Measurements from ENCODE around the gene SNED1. TPM values are rescaled to one million over a fixed set of nuclear protein-coding genes. Genes with fewer than 3 reads are reported as not detected.

Gene SNED1
- total RNA-seq, 4 donors from 2014 or later, result 16.4 to 56.2 (median 43.5) TPM

DNA sequence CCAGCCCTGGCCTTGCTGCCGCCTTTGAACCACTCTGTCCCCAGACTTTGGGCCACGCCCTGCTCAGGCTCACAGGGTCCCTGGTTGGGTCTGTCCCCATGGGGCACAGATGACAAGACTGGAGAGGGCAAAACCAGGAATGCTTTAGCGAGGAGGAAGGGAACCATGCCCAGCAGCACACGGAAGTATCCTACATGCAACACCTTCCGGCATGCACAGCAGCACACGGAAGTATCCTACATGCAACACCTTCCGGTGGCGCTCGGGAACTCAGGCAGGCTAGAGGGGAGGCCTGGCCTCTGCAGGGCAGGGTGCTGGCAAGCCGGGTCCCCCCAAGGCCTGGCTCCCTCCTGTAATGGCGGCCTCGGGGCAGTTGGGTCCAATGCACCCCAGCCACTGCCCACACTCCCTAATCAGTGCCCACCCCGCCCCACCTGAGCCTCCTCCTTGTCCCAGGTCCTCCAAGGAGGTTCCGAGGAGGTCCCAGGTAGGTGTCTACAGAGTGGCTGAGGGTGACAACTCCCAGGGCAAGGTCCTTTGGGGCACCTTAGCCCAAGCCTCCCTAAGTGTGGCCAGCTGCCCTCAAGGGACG, 33.6 kb upstream of the SNED1 start:
- peak in 1 of 2 donors; percentile 6 for DNase-seq
- intact Hi-C loops (cut with DNase I; ENCODE audit: low total_unique reads) (no loop called here), in situ Hi-C loops (cut with MboI; ENCODE audit: low sequenced_read_pairs in 4 of 4) (no loop called here)
- Histone ChIP-seq H3K4me1 (no peaks in the 10 kb centered on the region), H3K27me3 (no peaks in the 10 kb centered on the region), H3K27ac (no peak overlapping the region), H3K4me3 (no peak overlapping the region), H3K36me3 (no peaks in the 10 kb centered on the region), H3K9me3 (no peaks in the 10 kb centered on the region)
- TF ChIP-seq, protein P1, sequence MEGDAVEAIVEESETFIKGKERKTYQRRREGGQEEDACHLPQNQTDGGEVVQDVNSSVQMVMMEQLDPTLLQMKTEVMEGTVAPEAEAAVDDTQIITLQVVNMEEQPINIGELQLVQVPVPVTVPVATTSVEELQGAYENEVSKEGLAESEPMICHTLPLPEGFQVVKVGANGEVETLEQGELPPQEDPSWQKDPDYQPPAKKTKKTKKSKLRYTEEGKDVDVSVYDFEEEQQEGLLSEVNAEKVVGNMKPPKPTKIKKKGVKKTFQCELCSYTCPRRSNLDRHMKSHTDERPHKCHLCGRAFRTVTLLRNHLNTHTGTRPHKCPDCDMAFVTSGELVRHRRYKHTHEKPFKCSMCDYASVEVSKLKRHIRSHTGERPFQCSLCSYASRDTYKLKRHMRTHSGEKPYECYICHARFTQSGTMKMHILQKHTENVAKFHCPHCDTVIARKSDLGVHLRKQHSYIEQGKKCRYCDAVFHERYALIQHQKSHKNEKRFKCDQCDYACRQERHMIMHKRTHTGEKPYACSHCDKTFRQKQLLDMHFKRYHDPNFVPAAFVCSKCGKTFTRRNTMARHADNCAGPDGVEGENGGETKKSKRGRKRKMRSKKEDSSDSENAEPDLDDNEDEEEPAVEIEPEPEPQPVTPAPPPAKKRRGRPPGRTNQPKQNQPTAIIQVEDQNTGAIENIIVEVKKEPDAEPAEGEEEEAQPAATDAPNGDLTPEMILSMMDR (IDR thresholded peaks at IDR 0.05 in 4 of 5, conservative IDR thresholded peaks at IDR 0.05 in 1 of 5), result no peak
- no peak for TF ChIP-seq POLR2A (IDR thresholded peaks at IDR 0.05)
- ATAC-seq, result no peak

DNA sequence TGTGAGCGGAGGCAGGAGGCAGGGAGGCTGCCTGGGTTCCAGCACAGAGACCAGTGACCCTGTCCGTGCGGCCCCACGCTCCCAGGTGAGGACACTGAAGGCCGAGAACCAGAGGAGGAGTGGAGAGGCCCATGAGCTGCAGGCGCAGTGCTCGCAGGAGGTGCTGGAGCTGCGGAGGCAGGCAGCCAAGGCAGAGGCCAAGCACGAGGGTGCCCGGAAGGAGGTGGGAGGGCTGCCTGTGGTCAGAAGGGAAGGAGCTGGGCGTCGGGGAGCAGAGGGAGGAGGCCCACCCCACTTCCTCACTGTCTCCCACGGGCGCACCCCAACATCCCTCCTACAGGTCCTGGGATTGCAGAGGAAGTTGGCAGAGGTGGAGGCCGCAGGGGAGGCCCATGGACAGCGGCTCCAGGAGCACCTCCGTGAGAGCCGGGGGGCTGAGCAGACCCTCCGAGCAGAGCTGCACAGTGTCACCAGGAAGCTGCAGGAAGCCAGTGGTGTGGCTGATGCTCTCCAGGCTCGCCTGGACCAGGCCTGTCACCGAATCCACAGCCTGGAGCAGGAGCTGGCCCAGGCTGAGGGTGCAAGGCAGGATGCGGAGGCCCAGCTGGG, 33.0 kb upstream of the SNED1 start:
- DNase-seq (peak in 1 of 2 donors; percentile 10), ATAC-seq (no peak)
- TF ChIP-seq, protein P1 (IDR thresholded peaks at IDR 0.05 in 4 of 5, conservative IDR thresholded peaks at IDR 0.05 in 1 of 5), result no peak
- no peak for TF ChIP-seq POLR2A (IDR thresholded peaks at IDR 0.05)
- Histone ChIP-seq H3K27me3 (no peaks in the 10 kb centered on the region), H3K9me3 (no peaks in the 10 kb centered on the region), H3K27ac (no peak overlapping the region), H3K4me1 (no peaks in the 10 kb centered on the region), H3K4me3 (no peak overlapping the region), H3K36me3 (no peaks in the 10 kb centered on the region)
- intact Hi-C loops (cut with DNase I; ENCODE audit: low total_unique reads), result no loop called here
- in situ Hi-C loops (cut with MboI; ENCODE audit: low sequenced_read_pairs in 4 of 4), result no loop called here

DNA sequence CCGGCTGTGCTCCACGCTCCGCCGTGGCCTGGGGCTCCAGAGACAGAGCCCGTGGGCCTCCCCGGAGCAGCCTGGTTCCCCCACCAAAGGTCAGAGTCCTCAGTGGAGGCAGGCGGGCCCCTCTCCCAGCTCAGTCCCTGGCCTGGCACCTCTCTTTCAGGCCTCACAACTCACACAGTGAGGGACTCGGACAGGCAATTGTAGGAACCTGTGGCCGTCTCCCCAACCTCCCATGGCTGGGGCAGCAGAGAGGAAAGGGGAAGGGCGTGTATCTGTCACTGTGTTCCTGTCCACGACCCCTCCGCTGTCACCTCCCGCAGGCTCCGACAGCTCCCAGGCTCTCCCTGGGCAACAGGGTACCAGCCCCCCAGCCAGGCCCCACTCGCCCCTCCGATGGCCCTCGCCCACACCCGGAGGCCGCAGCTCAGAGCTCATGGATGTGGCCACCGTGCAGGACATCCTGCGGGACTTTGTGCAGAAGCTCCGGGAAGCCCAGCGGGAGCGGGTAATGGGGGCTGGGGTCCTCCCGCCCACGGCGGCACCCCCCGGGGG, 32.4 kb upstream of the SNED1 start:
- no peak for TF ChIP-seq POLR2A (IDR thresholded peaks at IDR 0.05)
- TF ChIP-seq, protein P1 (IDR thresholded peaks at IDR 0.05 in 4 of 5, conservative IDR thresholded peaks at IDR 0.05 in 1 of 5), result no peak
- H3K9me3 ChIP-seq, result no peaks in the 10 kb centered on the region
- in situ Hi-C loops (cut with MboI; ENCODE audit: low sequenced_read_pairs in 4 of 4), result no loop called here
- no peaks in the 10 kb centered on the region for H3K36me3 ChIP-seq
- DNase-seq (peak in 1 of 2 donors; percentile 3), ATAC-seq (no peak)
- H3K27me3 ChIP-seq, result no peaks in the 10 kb centered on the region
- no peak overlapping the region for H3K4me3 ChIP-seq
- intact Hi-C loops (cut with DNase I; ENCODE audit: low total_unique reads), result no loop called here
- no peaks in the 10 kb centered on the region for H3K4me1 ChIP-seq
- no peak overlapping the region for H3K27ac ChIP-seq

DNA sequence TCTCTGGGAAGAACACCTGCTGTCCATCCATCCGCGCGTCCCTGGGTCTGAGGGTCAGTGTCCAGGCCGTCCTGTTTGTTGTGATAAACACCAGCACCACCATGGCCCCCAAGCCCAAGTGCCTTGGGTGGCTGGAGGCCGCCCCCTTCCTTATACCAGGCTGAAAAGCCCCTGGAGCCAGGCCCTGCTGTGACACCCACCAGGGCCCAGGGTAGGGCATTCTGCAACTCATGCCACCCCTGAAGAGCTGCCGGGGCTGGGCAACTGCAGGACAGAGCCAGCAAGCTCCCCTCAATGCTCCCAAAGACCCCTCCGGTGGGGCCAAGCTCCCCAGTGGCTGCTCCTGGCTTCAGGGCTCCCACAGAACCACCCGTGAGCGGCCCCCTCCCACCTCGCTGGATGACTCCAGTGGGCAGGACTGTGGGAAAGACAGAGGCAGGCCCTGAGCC, 31.9 kb upstream of the SNED1 start:
- Histone ChIP-seq H3K9me3 (no peaks in the 10 kb centered on the region), H3K4me3 (no peak overlapping the region), H3K36me3 (no peaks in the 10 kb centered on the region), H3K27me3 (no peaks in the 10 kb centered on the region), H3K4me1 (no peaks in the 10 kb centered on the region), H3K27ac (no peak overlapping the region)
- in situ Hi-C loops (cut with MboI; ENCODE audit: low sequenced_read_pairs in 4 of 4) (no loop called here), intact Hi-C loops (cut with DNase I; ENCODE audit: low total_unique reads) (no loop called here)
- DNase-seq (peak in 1 of 2 donors; percentile 6), ATAC-seq (no peak)
- TF ChIP-seq, protein P1 (IDR thresholded peaks at IDR 0.05 in 4 of 5, conservative IDR thresholded peaks at IDR 0.05 in 1 of 5), result no peak
- no peak for TF ChIP-seq POLR2A (IDR thresholded peaks at IDR 0.05)

Measured in gastrocnemius medialis (tissue), 4 donors.